ENCODE results near the gene VWF. TPM values are rescaled to one million over a fixed set of nuclear protein-coding genes. Genes with fewer than 3 reads are reported as not detected.
"Not testable (repeated sequence)": the region's sequence is repeated elsewhere in the genome, so short reads cannot be mapped to it uniquely, and the experiment has no call there.

Gene VWF
- total RNA-seq, 1 experiment from 2014 or later = 0.36 TPM

DNA sequence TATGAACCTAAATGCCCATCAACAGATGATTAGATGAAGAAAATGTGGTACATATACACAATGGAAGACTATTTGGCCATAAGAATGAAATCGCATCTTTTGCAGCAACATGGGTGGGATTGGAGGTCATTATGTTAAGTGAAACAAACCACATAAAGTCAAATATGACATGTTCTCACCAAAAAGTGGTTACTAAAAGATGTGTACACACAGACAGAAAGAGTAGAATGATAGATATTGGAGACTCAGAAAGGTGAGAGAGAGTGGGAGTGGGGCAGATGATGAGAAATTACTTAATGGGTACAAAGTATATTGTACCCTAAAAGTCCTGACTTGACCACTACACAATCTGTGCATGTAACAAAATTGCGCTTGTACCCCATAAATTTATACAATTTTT is 19.6 kb downstream of the VWF start:
- DNase-seq (ENCODE audit: low spot score) = no peak

DNA sequence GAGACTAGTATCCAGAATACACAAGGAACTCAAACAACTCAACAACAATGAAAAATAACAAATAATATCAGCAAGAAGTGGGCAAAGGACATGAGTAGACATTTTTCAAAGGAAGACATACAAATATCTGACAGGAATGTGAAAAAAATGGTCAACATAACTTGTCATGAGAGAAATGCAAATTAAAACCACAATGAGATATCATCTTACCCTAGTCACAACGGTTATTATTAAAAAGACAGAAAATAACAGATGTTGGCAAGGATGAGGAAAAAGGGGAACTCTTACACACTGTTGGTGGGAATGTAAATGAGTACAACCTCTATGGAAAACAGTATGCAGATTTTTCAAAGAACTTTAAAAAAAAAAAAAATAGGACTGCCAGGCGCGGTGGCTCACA is 20.4 kb downstream of the VWF start:
- no peak for DNase-seq (ENCODE audit: low spot score)

DNA sequence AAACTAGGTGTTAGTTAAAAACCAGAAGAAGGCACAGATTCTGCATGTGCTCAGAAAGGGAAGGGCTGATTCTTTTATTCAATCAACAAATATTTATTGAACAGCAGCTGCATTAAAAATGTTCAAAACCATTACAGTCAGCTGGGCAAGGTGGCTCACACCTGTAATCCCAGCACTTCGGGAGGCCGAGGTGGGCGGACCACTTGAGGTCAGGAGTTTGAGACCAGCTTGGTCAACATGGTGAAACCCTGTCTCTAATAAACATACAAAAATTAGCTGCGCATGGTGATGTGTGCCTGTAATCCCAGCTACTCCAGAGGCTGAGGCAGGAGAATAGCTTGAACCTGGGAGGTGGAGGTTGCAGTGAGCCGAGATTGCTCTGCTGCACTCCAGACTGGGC is 22.4 kb downstream of the VWF start:
- not testable (repeated sequence) for DNase-seq (ENCODE audit: low spot score)

DNA sequence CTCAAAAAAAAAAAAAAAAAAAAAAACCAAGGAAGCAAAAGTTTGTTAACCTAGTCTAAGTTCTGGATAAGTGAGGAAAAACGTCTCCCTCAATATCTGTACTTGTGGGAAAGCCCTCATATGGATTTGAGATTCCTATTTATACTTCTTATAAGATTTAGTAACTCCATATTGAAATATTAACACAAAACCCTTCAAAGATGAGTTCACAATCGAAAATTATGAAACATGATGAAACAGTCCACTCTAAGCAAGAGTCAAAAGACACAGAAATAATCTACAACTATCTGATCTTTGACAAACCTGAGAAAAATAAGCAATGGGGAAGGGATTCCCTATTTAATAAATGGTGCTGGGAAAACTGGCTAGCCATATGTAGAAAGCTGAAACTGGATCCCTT is 25.2 kb downstream of the VWF start:
- no peak for DNase-seq (ENCODE audit: low spot score)

DNA sequence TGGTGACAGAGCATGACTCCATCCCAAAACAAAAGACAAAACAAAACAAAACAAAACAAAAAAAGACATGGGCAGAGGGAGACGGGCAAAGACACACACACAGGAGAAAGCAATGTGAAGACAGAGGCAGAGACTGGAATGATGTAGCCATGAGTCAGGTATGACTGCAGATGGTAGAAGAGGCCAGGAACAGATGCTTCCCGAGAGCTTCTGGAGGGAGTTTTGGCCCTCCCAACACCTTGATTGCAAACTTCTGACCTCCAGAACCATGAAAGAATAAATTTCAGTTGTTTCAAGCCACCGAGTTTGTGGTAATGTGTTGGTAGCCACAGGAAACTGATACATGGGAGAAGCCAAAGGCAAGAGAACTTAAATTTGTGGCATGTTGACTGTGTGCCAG is 27.1 kb downstream of the VWF start:
- DNase-seq (ENCODE audit: low spot score) = peak; percentile 43

DNA sequence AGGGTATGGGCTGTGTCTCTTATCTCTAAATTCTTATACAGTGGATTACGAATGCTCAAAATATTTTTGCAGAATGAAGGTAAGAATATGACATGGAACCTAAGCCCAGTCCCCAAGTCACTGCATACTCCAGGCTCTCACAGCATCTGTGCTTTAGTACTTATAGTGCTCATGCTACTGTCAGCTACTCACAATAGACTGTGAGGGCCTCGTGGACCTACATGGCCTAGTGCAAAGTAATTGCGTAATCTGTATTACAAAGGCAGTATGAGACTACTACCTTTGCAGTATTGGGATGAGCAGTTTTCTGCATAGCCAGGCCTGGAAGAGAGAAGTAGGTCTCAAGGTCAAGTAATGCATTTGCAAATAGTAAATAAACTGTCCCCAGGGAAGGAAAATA is 27.9 kb downstream of the VWF start:
- DNase-seq (ENCODE audit: low spot score) = no peak

DNA sequence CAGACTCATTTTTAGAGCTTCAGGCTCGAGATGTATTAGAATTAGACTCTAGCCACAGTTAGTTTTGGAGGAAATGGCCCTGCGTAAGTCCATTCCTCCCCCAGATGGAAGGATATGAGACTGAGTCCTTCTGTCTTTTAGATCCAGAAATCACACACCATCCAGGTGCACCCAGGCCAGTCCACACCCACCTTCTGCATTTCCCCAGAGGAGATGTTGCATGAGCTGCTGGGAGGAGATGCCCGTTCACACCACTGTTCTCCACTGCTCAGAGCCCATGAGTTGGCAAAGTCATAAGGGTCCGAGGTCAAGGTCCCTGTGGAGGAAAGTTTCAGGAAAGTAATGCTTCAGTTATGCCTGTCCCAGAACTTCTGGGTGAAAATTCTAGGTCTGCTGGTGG is 29.2 kb downstream of the VWF start:
- no peak for DNase-seq (ENCODE audit: low spot score)

DNA sequence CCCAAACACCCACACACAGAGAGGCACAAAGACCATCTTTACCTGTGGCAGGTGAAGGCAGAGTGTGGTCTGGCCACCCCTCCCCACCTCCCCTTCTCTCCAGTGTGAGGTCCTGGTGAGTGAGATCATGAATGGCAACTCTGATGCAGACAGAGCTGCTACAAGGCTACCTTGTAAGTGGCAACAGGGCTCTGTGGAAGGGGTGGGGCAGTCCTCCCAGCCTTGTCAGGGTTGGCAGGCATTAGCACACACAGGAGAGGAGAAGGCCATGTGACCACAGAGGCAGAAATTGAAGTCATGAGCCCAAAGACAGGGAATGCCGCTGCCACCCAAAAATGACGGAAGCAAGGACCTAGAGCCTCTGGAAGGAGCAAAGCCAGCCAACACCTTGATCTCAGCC is 30.7 kb downstream of the VWF start:
- DNase-seq (ENCODE audit: low spot score) = no peak

DNA sequence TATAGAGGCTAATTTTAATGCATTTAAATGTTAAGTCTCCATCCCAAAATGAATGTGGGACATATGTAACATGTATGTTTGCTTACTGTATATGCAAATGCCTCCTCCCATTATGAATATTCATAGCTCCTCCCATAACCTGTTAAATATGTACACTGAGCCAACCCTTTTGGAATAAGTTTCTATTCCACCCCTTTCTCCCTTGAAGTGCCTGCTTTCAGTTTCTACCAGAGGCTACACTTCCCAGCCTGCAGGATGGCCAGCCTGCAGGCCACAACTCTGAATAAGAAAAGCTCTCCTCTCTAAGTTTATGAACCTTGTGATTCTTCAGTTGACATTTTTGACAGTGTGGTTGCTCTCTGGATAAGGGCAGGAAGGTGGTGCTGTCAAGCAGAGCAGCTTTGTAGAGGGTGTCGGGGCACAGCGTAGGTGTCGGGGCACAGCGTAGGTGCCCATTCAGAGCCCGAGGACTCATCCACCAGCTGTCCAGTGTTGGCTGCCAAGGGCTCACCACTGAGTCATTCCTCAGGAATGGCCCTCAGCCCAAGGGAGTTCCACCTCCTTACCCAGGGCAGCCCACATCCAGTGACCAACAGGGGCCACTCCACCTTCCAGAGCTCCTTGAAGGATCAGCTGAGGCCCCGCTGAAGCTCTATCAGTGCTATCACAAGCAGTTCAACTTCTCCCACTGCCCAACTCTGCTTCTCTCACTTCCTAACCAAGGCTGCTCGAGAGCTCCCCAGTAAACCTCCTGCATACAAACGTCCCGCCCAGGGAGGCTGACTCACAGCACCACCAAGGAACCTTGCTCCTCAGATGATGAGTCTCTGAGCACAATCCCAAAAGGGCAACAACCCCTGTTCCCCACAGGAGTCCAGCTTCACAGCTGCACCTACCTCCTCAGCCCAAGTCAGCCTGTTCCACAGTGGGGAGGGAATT is 31.4 kb downstream of the VWF start:
- peak; percentile 92 for DNase-seq (ENCODE audit: low spot score)

DNA sequence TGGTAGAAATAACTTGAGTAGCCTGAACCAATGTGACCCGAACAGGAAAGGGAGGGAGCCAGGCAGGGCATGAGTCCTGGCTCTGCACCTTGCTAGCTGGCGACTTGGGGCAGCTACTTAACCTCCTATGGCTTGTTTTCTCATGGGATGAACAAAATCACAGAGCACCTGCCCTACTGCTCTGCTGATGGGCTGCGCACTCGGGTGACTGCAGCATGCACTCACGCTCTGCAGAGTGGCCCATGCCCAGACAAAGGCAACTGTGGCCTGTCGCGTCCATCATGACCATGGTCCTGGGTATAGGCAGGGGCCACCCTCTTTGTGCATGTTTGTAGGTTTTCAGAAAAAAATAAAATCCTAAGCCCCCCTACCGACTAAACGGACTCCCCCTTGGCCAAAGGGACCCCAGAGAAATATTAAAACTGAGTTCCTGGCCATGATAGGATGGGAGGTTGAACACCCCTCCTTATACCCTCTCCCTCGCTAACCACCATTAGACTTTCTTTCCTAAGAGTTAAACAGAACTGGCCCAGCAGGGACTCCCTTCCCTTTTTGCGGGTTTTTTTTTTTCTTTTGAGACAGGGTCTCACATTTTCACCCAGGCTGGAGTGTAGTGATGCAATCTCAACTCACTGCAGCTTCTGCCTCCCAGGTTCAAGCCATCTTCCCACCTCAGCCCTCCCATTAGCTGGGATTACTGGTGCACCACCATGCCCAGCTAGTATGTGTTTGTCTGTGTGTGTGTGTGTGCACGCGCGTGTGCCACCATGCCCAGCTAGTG is 32.5 kb downstream of the VWF start:
- no peak for DNase-seq (ENCODE audit: low spot score)

DNA sequence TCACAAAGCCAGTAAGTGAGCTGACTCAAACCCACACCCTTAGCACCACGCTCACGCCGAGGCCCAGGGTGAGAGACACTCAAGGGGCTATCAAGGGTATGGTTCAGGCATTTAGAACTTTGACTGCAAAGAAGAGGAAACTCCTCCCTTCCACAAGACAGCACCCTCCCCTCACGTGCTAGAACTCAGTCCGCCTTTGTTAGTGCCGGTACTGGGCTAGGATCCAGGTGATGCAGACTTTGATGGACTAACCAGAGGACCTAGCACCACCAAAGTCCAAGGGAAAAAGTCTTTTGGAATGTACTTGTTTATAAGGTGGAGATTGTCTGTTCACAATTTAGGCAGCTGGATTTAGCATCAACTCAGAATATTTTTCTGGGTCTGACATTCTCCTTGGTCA is 33.7 kb downstream of the VWF start:
- DNase-seq (ENCODE audit: low spot score) = no peak

DNA sequence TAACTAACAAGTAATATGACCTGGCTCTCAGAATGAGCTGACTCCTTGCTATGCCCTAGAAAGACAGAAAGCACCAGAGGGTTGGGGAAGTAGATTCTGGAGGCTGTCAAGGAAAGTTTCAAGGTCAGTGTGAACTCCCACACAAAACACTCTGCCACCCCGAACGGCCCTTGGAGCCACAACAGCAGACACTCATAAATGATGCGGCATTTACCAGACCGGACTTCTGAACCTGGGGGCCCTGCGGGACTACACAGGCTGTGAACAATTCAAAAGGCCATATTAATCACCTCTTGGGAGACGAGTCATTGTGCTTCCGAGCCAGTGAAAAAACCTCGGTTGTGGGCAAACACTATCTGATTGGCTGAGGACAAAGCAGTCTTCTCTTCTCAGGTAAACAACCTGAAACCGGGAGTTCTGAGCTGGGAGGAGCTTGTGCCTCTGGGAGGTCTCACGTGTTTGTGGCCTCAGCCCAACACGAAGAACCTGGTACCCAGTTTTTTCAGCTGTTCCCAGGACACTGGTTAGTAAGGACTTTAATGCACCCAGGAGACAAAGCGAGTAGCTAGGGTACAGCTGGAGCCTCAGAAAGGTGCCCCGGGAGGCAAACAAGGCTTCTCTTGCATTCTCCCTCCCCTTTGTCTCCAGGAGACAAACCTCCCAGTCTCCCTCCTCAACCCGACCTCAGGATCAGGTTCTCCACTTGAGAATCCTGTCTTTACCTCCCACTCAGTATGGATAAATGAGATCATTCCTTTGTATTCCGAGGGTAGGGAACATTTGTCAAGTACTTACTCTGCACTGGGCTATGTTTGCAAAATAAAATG is 35.3 kb downstream of the VWF start:
- no peak for DNase-seq (ENCODE audit: low spot score)

DNA sequence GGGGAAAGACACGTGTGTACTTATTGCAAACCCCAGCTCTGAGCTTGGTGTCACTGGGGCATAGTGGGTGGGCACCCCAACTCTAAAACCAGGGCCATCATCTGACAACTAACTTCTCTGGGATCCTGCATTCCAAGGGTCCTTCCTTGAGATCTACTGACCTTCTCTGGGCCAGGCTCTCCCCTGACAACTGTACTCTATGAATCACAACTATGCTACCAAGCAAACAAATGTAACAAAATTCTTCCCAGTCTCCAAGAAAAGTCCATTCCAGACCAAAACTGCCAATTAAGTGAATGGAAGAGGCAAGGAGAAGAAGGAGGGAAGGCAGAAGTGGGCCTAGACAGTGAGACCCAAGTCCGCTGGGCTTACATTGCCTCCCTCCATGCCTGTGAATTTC is 38.2 kb downstream of the VWF start:
- no peak for DNase-seq (ENCODE audit: low spot score)

DNA sequence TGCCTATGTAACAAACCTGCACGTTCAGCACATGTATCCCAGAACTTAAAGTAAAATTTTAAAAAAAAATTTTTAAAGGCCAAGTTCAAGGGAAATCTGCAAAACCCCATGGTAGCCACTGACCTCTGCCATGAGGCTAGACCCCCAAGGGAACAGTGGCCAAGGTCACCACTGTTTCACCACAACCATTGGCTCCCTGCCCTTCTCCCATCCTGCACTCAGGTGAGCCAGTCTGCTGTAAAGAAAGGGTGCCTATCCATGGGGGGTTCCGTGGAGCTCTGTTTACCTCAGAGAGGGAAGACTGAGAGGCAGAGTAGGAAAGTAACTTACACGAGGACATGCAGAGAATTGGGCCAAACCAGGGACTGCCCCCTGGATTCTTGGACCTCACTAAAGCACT is 38.6 kb downstream of the VWF start:
- no peak for DNase-seq (ENCODE audit: low spot score)

DNA sequence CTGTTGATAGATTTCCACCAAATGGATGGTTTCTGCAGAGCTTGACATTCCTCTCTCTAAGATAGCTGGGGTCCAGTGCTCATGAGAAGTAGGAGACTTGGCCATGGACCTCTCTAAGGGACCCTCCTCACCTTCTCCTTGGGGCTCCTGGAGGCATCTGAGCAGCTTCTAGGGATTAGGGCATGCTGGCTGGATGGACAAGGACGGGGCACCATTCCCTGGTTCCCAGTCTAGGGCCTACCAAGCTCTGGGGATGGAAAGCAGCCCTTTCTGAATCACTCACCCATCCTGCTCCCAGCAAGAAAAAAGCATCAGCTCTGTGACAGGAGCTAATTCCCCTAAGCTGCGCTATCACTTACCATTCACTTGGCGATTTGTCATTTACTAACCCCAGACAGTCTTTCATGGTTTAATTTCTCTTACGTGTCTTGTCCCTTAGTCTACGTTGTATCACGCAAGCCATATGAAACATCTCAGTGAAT is 39.5 kb downstream of the VWF start:
- no peak for DNase-seq (ENCODE audit: low spot score)

DNA sequence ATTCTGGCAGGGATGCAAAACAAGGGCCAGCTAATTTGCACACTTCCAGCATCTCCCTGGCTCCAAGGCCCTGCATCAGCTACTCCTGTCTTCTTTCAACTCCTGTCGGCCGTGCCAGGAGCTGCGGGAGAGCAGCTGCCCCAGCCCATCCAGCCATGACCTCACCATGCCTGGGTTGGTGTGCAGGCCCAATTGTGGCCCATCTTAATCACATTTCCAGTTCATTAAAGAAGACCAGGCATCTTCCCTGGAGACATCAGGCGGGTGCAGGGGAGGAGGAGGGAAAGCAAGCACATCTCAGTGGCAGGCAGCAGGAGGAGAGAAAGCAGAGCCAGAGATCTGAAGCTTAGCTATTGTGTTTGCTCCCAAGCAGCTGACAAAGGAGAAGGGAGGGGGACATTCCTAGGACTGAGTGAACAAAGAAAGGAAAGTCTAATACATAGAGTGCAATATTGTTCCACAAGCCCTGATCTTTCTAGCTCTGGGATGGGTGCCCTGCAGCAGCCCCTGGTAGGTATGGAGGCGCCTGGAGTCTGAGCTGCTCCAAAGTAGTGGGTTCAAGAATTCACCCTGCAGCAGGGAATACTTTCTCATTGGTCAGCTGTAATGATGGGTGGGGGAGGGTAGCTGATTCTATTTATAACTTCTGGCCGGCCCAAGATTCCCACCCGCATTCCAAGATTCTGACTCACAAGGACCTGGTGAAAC is 40.1 kb downstream of the VWF start:
- peak; percentile 82 for DNase-seq (ENCODE audit: low spot score)

DNA sequence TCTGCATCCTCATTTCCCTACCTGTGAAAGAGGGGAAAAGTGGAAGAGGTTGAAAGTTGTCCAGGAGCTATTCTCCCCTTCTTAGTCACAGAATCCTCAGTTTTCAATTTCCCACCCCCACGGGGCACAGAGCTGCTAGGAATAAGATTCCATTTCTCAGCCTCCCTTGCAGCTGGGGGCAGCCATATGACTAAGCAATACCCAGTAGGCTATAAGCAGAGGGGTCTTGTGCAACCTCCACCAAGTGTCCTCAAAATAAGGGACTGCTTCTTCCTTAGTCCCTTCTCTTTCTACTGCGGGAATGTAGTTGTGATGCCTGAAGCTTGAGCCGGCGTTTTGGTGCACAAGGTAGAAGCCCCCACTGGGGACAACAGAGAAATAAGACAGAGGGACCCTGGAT is 40.9 kb downstream of the VWF start:
- no peak for DNase-seq (ENCODE audit: low spot score)

DNA sequence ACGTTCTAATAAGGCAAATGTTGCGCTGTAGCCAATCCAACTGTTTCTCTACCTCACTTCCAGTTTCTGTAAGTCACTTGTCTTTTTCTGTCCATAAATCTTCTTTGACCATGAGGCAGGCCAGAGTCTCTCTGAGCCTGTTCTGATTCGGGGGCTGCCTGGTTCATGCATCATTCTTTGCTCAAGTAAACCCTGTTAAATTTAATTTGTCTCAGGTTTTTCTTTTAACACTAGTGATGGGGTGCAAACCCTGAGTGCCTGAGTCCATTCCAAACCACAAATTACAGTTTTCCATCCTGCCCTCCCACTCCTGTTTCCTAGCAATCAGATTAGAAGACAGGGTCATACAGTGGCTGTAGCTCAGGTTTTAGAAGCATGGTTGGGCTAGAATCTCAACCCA is 41.9 kb downstream of the VWF start:
- no peak for DNase-seq (ENCODE audit: low spot score)

DNA sequence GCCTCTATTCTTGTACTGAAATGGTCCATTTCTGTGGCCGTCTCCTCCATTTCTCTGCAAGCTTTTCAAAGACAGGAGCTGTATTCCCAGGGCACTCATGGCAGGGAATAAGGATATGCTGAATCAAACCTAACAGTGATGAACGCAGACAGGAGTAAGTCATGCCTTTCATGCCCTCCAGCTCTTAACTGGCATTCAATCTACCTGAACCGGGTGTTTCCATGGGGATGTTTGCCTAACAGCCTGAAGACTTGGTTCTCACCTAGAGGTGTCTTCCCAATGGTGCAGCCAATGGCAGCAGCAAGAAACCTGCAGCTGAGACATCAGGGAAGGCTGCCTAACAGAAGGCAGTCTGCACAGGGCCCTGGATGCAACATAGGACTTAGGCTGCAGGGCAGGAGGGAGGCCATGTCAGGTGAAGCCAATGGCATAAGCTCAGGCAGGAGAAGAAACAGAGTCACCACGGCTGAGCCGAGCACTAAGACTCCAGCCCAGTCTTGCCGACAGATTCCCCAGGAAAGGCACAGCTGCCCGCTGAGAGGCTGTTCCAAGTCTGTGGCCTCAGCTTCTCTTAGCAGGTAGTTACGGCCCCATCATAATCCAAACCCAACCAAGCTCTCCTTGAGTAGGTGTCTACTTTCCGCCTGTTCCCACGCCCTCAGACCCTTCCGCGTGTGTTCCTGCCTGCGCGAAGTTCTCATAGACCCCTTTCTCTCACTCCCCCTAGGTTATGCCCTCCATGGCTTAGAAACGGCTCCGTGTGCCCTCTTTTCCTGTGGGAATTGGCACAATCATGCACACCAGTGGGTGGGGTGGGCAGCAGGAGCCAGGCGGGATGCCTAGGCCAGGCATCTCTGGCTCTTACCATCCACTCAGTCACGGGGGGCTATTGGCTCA is 44.1 kb downstream of the VWF start:
- no peak for DNase-seq (ENCODE audit: low spot score)

DNA sequence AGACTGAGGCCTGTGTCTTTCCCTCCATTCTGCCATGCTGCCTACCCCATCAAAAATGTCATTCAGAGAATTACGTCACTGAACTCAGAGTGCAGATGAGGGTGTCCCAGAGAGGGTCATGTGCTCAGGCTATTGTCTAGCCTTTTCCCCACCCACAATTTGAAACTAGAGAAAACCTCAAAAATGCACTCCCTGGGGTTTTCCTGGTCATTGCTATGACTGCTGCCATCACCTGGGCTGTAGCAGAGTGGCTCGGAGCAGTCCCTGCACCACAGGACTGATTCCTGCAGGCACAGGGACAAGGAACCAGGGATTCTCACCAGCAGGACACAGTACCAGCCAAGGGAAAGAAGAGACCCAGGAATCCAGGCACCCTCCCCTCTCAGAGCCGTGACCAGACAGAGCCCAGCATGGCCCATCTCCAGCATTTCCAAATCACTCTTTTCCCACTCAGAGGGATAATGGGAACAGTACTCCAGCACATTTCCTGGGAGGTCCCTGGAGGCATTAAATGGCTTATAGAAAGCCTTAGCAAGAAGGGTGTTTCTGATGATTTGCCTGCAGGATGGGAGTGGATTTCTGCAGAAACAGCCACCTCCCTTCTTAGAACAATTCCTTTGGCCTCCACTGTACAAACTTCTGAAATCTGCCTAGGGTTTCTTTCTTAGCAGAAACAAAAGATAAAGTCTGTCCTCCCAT is 45.9 kb downstream of the VWF start:
- peak; percentile 77 for DNase-seq (ENCODE audit: low spot score)

All from A172 (cell line).